NCI-H187 treated with DMSO at 0.1 percent for 48 hours (cell line): ENCODE results near the gene ACSL1.
"Not testable (repeated sequence)": the region's sequence is repeated elsewhere in the genome, so short reads cannot be mapped to it uniquely, and the experiment has no call there.

Experiments used
- DNase-seq: peaks from one replicate; lab custom pipeline; 2025; lab: John Stamatoyannopoulos, UW

Gene ACSL1

GRCh38 chr4:184790826-184791225 lies 34.9 kb downstream of the ACSL1 start:
- no peak for DNase-seq

- no peak for DNase-seq
Measured at GRCh38 chr4:184787766-184788503, 37.8 kb downstream of the ACSL1 start.

GRCh38 chr4:184785813-184786212 lies 40.0 kb downstream of the ACSL1 start:
- DNase-seq: no peak

GRCh38 chr4:184784628-184785257 lies 41.0 kb downstream of the ACSL1 start:
- no peak for DNase-seq

- DNase-seq: no peak
Measured at GRCh38 chr4:184782731-184783373, 42.9 kb downstream of the ACSL1 start.

- DNase-seq: not testable (repeated sequence)
Measured at GRCh38 chr4:184779160-184779559, 46.6 kb downstream of the ACSL1 start.

- DNase-seq: no peak
Measured at GRCh38 chr4:184778325-184778724, 47.4 kb downstream of the ACSL1 start.

GRCh38 chr4:184776821-184777220 lies 48.9 kb downstream of the ACSL1 start:
- no peak for DNase-seq

- no peak for DNase-seq
Measured at GRCh38 chr4:184775854-184776555, 49.8 kb downstream of the ACSL1 start.

- DNase-seq: no peak
Measured at GRCh38 chr4:184774152-184774551, 51.6 kb downstream of the ACSL1 start.

GRCh38 chr4:184771416-184771815 lies 54.4 kb downstream of the ACSL1 start:
- DNase-seq: no peak

GRCh38 chr4:184769141-184769765 lies 56.5 kb downstream of the ACSL1 start:
- DNase-seq: no peak

- DNase-seq: no peak
Measured at GRCh38 chr4:184768296-184768695, 57.5 kb downstream of the ACSL1 start.

GRCh38 chr4:184766446-184766845 lies 59.3 kb downstream of the ACSL1 start:
- no peak for DNase-seq

- no peak for DNase-seq
Measured at GRCh38 chr4:184765473-184766340, 60.1 kb downstream of the ACSL1 start.

GRCh38 chr4:184764601-184765000 lies 61.2 kb downstream of the ACSL1 start:
- DNase-seq: no peak

GRCh38 chr4:184763150-184763780 lies 62.5 kb downstream of the ACSL1 start:
- DNase-seq: no peak

- DNase-seq: no peak
Measured at GRCh38 chr4:184762100-184762499, 63.7 kb downstream of the ACSL1 start.

- no peak for DNase-seq
Measured at GRCh38 chr4:184760681-184761080, 65.1 kb downstream of the ACSL1 start.

GRCh38 chr4:184757810-184758209 lies 68.0 kb downstream of the ACSL1 start:
- DNase-seq: no peak

- DNase-seq: no peak
Measured at GRCh38 chr4:184756399-184756798, 69.4 kb downstream of the ACSL1 start.
